ENCODE results near the gene PGM1.

Gene PGM1

DNA sequence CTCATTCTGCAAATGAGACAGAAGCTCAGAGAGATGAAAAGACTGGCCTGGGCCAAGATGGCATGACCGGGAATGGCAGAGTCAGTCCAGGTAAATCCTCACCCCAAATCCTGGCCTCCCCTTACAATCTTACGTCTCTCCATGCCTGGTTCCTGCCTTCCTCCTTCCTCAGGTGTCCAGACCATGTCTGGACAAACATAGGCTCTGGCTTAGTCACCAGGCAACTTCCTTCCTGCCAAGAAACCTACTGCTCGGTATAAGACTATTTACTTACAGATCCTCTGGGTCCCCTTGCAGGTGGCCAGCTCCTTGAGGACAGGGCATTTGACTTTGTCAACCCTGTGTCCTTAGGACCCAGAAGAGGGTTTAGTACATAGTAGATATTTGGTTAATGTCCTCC, 111.2 kb downstream of the PGM1 start:
- Histone ChIP-seq H3K9me3 (ENCODE audit: control insufficient read depth, low read length) (no peaks in the 10 kb centered on the region), H3K27me3 (replicated peaks; ENCODE audit: control insufficient read depth, insufficient read depth, low read length, poor library complexity, severe bottlenecking) (peaks cover 4% of the 10 kb centered on the region), H3K27ac (ENCODE audit: insufficient read depth, low read length, poor library complexity, severe bottlenecking) (no peak overlapping the region), H3K4me3 (ENCODE audit: insufficient read depth, low read depth, low read length, poor library complexity, severe bottlenecking) (no peak overlapping the region), H3K4me1 (ENCODE audit: control insufficient read depth, insufficient read depth, low read length, poor library complexity, severe bottlenecking) (no peaks in the 10 kb centered on the region), H3K36me3 (ENCODE audit: control insufficient read depth, insufficient read depth, low read length) (no peaks in the 10 kb centered on the region)
- DNase-seq = no peak

DNA sequence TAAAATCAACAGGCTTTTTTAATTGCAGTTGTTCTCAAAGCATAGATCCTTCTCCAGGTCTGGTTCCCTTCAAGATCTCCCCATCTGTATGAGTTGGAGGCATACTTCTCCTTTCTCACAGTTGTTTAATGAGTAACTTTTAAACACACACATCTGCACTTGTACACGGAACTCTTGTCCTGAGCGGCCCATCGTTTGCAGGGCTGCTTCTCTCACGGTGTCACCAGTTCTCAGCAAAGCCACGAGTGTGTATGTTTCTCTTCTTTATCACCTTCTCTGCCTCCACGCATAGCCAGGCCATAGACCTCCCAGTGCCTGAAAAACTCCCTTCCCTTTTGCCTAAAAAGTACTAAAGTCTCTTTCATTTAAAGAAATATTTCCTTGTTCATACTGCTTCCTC, 111.9 kb downstream of the PGM1 start:
- Histone ChIP-seq H3K9me3 (ENCODE audit: control insufficient read depth, low read length) (no peaks in the 10 kb centered on the region), H3K4me1 (ENCODE audit: control insufficient read depth, insufficient read depth, low read length, poor library complexity, severe bottlenecking) (no peaks in the 10 kb centered on the region), H3K4me3 (ENCODE audit: insufficient read depth, low read depth, low read length, poor library complexity, severe bottlenecking) (no peak overlapping the region), H3K36me3 (ENCODE audit: control insufficient read depth, insufficient read depth, low read length) (no peaks in the 10 kb centered on the region), H3K27ac (ENCODE audit: insufficient read depth, low read length, poor library complexity, severe bottlenecking) (no peak overlapping the region), H3K27me3 (replicated peaks; ENCODE audit: control insufficient read depth, insufficient read depth, low read length, poor library complexity, severe bottlenecking) (peaks cover 4% of the 10 kb centered on the region)
- no peak for DNase-seq

DNA sequence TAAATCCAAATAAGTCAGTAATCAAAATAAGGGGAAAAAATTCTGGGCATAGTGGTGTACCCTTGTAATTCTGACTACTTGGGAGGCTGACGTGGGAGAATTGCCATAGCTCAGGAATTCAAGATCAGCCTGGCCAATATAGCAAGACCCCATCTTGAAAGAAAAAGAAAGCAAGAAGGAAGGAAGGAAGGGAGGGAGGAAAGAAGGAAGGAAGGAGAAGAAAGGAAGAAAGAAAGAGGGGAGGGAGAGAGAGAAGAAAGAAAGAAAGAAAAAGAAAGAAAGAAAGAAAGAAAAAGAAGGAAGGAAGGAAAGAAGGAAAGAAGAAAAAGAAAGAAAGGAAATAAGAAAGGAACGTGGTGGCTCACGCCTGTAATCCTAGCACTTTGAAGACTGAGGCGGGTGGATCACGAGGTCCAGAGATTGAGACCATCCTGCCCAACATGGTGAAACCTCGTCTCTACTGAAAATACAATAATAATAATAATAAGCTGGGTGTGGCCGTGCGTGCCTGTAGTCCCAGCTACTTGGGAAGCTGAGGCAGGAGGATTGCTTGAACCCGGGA, 116.1 kb downstream of the PGM1 start:
- no peaks in the 10 kb centered on the region for H3K4me1 ChIP-seq (ENCODE audit: control insufficient read depth, insufficient read depth, low read length, poor library complexity, severe bottlenecking)

More for the DNA sequence above, 116.1 kb downstream of the PGM1 start:
- no peaks in the 10 kb centered on the region for H3K36me3 ChIP-seq (ENCODE audit: control insufficient read depth, insufficient read depth, low read length)
- DNase-seq = no peak
- peaks cover 4% of the 10 kb centered on the region for H3K27me3 ChIP-seq (replicated peaks; ENCODE audit: control insufficient read depth, insufficient read depth, low read length, poor library complexity, severe bottlenecking)
- H3K27ac ChIP-seq (ENCODE audit: insufficient read depth, low read length, poor library complexity, severe bottlenecking) = no peak overlapping the region
- no peak overlapping the region for H3K4me3 ChIP-seq (ENCODE audit: insufficient read depth, low read depth, low read length, poor library complexity, severe bottlenecking)
- H3K9me3 ChIP-seq (ENCODE audit: control insufficient read depth, low read length) = no peaks in the 10 kb centered on the region

All from effector memory CD4-positive, alpha-beta T cell (primary cell).